IMR-90 (cell line): ENCODE data around the gene TTC39B. TPM values are rescaled to one million over a fixed set of nuclear protein-coding genes. Genes with fewer than 3 reads are reported as not detected.

Experiments
- ATAC-seq: fragments of 200-7000 bp; cut with Tn5 transposase; 2 replicates; pipeline ENCODE4 v1.9.1; 2020; ENCODE audit warnings: low read depth, mild to moderate bottlenecking, moderate library complexity
- BruUV-seq: library from RNA; stranded (reverse); fragments of 400-500 nt; replicated peaks from 2 replicates; lab custom pipeline; 2021; lab: Mats Ljungman, UMichigan
- CTCF ChIA-PET: fragments of 300-600 bp; formaldehyde crosslinking; extraction: SDS; loops from one replicate; lab custom pipeline; 2021; ENCODE audit warnings: antibody characterized with exemption; lab: Yijun Ruan, JAX
- POLR2A ChIA-PET: fragments of 300-600 bp; sonication (Branson Sonifier 250); formaldehyde crosslinking; loops from one replicate; lab custom pipeline; 2022; ENCODE audit warnings: antibody characterized with exemption; ENCODE audit not compliant: unreplicated experiment; lab: Charles Lee
- DNase-seq: peaks from one replicate; pipeline ENCODE4 v3.0.0; 2013
- H2AFZ ChIP-seq: replicated peaks from 2 replicates; pipeline ENCODE3; 2013; ENCODE audit warnings: low read length, mild to moderate bottlenecking; ENCODE audit not compliant: poor library complexity
- H2AK5ac ChIP-seq: 2 replicates; pipeline ENCODE4 v1.6.1; 2013; ENCODE audit warnings: low read depth, low read length, inconsistent platforms
- H2AK9ac ChIP-seq: replicated peaks from 2 replicates; pipeline ENCODE3; 2013; ENCODE audit warnings: mild to moderate bottlenecking, low read depth, low read length, moderate library complexity; ENCODE audit not compliant: poor library complexity
- H2BK120ac ChIP-seq: 2 replicates; pipeline ENCODE4 v1.6.1; 2013; ENCODE audit warnings: low read depth, low read length, inconsistent platforms
- H2BK15ac ChIP-seq: 3 replicates; pipeline ENCODE4 v1.6.1; 2013; ENCODE audit warnings: low read depth, low read length, inconsistent platforms
- H2BK20ac ChIP-seq: 2 replicates; pipeline ENCODE4 v1.6.1; 2013; ENCODE audit warnings: low read depth, mild to moderate bottlenecking, inconsistent platforms, low read length, moderate library complexity
- H2BK5ac ChIP-seq: 2 replicates; pipeline ENCODE4 v1.6.1; 2013; ENCODE audit warnings: mild to moderate bottlenecking, low read depth, low read length, inconsistent platforms; ENCODE audit not compliant: poor library complexity, severe bottlenecking
- H3K14ac ChIP-seq: replicated peaks from 2 replicates; pipeline ENCODE4 v1.6.1; 2013; ENCODE audit warnings: low read depth, low read length, inconsistent platforms
- H3K18ac ChIP-seq: 2 replicates; pipeline ENCODE4 v1.6.1; 2013; ENCODE audit warnings: low read depth, low read length, control low read depth
- H3K23ac ChIP-seq: 2 replicates; pipeline ENCODE4 v1.6.1; 2013; ENCODE audit warnings: low read depth, low read length, inconsistent platforms
- H3K27ac ChIP-seq: 2 replicates; pipeline ENCODE4 v1.5.1; 2013; ENCODE audit warnings: mild to moderate bottlenecking, control low read depth, low read length; ENCODE audit not compliant: insufficient read depth
- H3K27me3 ChIP-seq: 2 replicates; pipeline ENCODE4 v1.6.1; 2013; ENCODE audit warnings: low read length; ENCODE audit not compliant: control insufficient read depth, insufficient read depth
- H3K36me3 ChIP-seq: 2 replicates; pipeline ENCODE4 v1.6.1; 2013; ENCODE audit warnings: low read length, mixed read lengths; ENCODE audit not compliant: control insufficient read depth, insufficient read depth
- H3K4ac ChIP-seq: 2 replicates; pipeline ENCODE4 v1.6.1; 2013; ENCODE audit warnings: low read depth, low read length, inconsistent platforms
- H3K4me1 ChIP-seq: 2 replicates; pipeline ENCODE4 v1.6.1; 2013; ENCODE audit warnings: low read length, mixed read lengths; ENCODE audit not compliant: control insufficient read depth, insufficient read depth
- H3K4me2 ChIP-seq: 2 replicates; pipeline ENCODE4 v1.6.1; 2013; ENCODE audit warnings: low read depth, mild to moderate bottlenecking, control low read depth, low read length, moderate library complexity
- H3K4me3 ChIP-seq: 2 replicates; pipeline ENCODE4 v1.5.1; 2013; ENCODE audit warnings: low read depth, mild to moderate bottlenecking, control low read depth, low read length, moderate library complexity; ENCODE audit not compliant: insufficient read depth
- H3K56ac ChIP-seq: 2 replicates; pipeline ENCODE4 v1.6.1; 2013; ENCODE audit warnings: low read length, inconsistent platforms; ENCODE audit not compliant: insufficient read depth; ENCODE audit errors: extremely low read depth
- H3K79me1 ChIP-seq, 2 experiments: 2 replicates each; pipeline ENCODE4 v1.6.1; 2013; ENCODE audit warnings: low read length in 2 of 2, inconsistent platforms in 1 of 2, low read depth in 1 of 2
- H3K9ac ChIP-seq: 2 replicates; pipeline ENCODE4 v1.6.1; 2013; ENCODE audit warnings: low read depth, low read length, control low read depth
- H3K9me1 ChIP-seq: 2 replicates; pipeline ENCODE4 v1.6.1; 2013; ENCODE audit warnings: low read length, inconsistent platforms; ENCODE audit not compliant: insufficient read depth
- H3K9me3 ChIP-seq: 2 replicates; pipeline ENCODE4 v1.6.1; 2013; ENCODE audit warnings: low read length; ENCODE audit not compliant: control insufficient read depth, insufficient read depth
- H4K20me1 ChIP-seq: 2 replicates; pipeline ENCODE4 v1.6.1; 2013; ENCODE audit warnings: low read length, inconsistent platforms; ENCODE audit not compliant: insufficient read depth
- H4K5ac ChIP-seq: 2 replicates; pipeline ENCODE4 v1.6.1; 2013; ENCODE audit warnings: mild to moderate bottlenecking, low read depth, low read length, control low read depth
- H4K8ac ChIP-seq, 2 experiments: 2 replicates each; pipeline ENCODE4 v1.6.1; 2013; ENCODE audit warnings: low read depth in 2 of 2, low read length in 2 of 2, control low read depth in 1 of 2, inconsistent platforms in 1 of 2
- H4K91ac ChIP-seq: 2 replicates; pipeline ENCODE4 v1.6.1; 2013; ENCODE audit warnings: low read depth, low read length, inconsistent platforms; ENCODE audit not compliant: insufficient read depth
- BHLHE40 ChIP-seq: fragments of 150-350 bp; IDR thresholded peaks from 2 replicates; pipeline ENCODE4 v1.6.1; 2016; ENCODE audit warnings: mild to moderate bottlenecking, low read depth, low read length
- CEBPB ChIP-seq: IDR thresholded peaks from 2 replicates; pipeline ENCODE4 v1.6.1; 2012; ENCODE audit warnings: low read depth, low read length, improper control_type of control experiment
- CHD1 ChIP-seq: IDR thresholded peaks from 2 replicates; pipeline ENCODE4 v1.6.1; 2012; ENCODE audit warnings: low read depth, low read length, improper control_type of control experiment
- CTCF ChIP-seq: conservative IDR thresholded peaks from 2 replicates; pipeline ENCODE4 v1.5.1; 2012; ENCODE audit warnings: mild to moderate bottlenecking, low read depth, low read length, improper control_type of control experiment
- ELK1 ChIP-seq: fragments of 150-350 bp; IDR thresholded peaks from 2 replicates; pipeline ENCODE4 v1.6.1; 2016; ENCODE audit warnings: low read depth, mild to moderate bottlenecking, low read length, moderate library complexity, borderline replicate concordance
- FOS ChIP-seq: fragments of 150-350 bp; IDR thresholded peaks from 2 replicates; pipeline ENCODE4 v1.6.1; 2016; ENCODE audit warnings: low read depth, low read length
- MAFK ChIP-seq: IDR thresholded peaks from 2 replicates; pipeline ENCODE4 v1.6.1; 2012; ENCODE audit warnings: low read depth, low read length, improper control_type of control experiment
- MAZ ChIP-seq: IDR thresholded peaks from 2 replicates; pipeline ENCODE4 v1.6.1; 2012; ENCODE audit warnings: low read depth, mild to moderate bottlenecking, low read length, improper control_type of control experiment, moderate library complexity, borderline replicate concordance
- MXI1 ChIP-seq: IDR thresholded peaks from 2 replicates; pipeline ENCODE4 v1.6.1; 2012; ENCODE audit warnings: low read depth, mild to moderate bottlenecking, low read length, moderate library complexity, borderline replicate concordance
- NFE2L2 ChIP-seq: fragments of 150-350 bp; IDR thresholded peaks from 2 replicates; pipeline ENCODE4 v1.6.1; 2016; ENCODE audit warnings: low read depth, mild to moderate bottlenecking, low read length
- POLR2A ChIP-seq: IDR thresholded peaks from 2 replicates; pipeline ENCODE4 v1.6.1; 2012; ENCODE audit warnings: mild to moderate bottlenecking, low read depth, low read length
- RAD21 ChIP-seq: IDR thresholded peaks from 2 replicates; pipeline ENCODE4 v1.6.1; 2012; ENCODE audit warnings: low read length, improper control_type of control experiment
- RCOR1 ChIP-seq: IDR thresholded peaks from 2 replicates; pipeline ENCODE4 v1.6.1; 2012; ENCODE audit warnings: mild to moderate bottlenecking, low read length, improper control_type of control experiment; ENCODE audit not compliant: insufficient replicate concordance
- RFX5 ChIP-seq: IDR thresholded peaks from 2 replicates; pipeline ENCODE4 v1.8.0; 2012; ENCODE audit warnings: low read depth, mild to moderate bottlenecking, low read length, moderate library complexity
- SMC3 ChIP-seq: fragments of 150-350 bp; IDR thresholded peaks from 2 replicates; pipeline ENCODE4 v1.6.1; 2016; ENCODE audit warnings: low read depth, mild to moderate bottlenecking, antibody characterized with exemption, low read length, moderate library complexity
- WGBS, 2 experiments: methylation state at CpG; one replicate each; pipeline versions ENCODE4 v1.1.5 to v1.1.7; 2013; ENCODE audit warnings: missing lambda C conversion rate in 2 of 2; ENCODE audit not compliant: insufficient read length in 1 of 2; ENCODE audit errors: extremely low coverage in 2 of 2; 5-methylcytosine and 5-hydroxymethylcytosine counted together
- dilution Hi-C: fragments of 300-500 bp; cut with HindIII; formaldehyde crosslinking; loops from one replicate; pipeline ENCODE4 v1.14.3; 2018; ENCODE audit warnings: low sequenced_read_pairs; ENCODE audit not compliant: unreplicated experiment
- in situ Hi-C: fragments of 300-500 bp; cut with MboI; formaldehyde crosslinking; loops from 3 replicates; pipeline ENCODE4 v1.14.3; 2019; ENCODE audit warnings: low sequenced_read_pairs, inconsistent platforms, mixed read lengths
- intact Hi-C: fragments of 100-400 bp; cut with micrococcal nuclease; formaldehyde crosslinking; loops from 2 replicates; pipeline ENCODE4 v1.10.0; 2022
- polyA plus RNA-seq, 3 experiments: library from polyadenylated mRNA; depleted of rRNA; stranded (reverse); fragments of >200 nt; gene quantifications; 2 replicates each; pipeline ENCODE4 v1.2.3, GENCODE V29; 2012; ENCODE audit warnings: low replicate concordance in 1 of 3
- total RNA-seq: library from RNA; depleted of rRNA; stranded (reverse); fragments of >200 nt; gene quantifications from 2 replicates; pipeline ENCODE4 v1.2.3, GENCODE V29; 2012

Gene TTC39B
- total and polyA plus RNA-seq, 2 of the 4 experiments (the other 2 are of a cell fraction): 2.5 to 12.2 TPM

- TF ChIP-seq BHLHE40: no peak
- no peak for TF ChIP-seq RCOR1
- TF ChIP-seq MAZ: peak; percentile 82; the same call in 1 of the 2 replicates
- peak; percentile 57; the same call in 1 of the 2 replicates for TF ChIP-seq POLR2A
- no peak for TF ChIP-seq MXI1
Measured at GRCh38 chr9:15306757-15307522, at the start of gene TTC39B (continued).

GRCh38 chr9:15355669-15356068, 48.7 kb upstream of the TTC39B start:
- Histone ChIP-seq H4K20me1 (no peaks in the 10 kb centered on the region), H3K56ac (no peak overlapping the region), H4K8ac (no peak overlapping the region), H4K91ac (no peak overlapping the region), H3K14ac (no peak overlapping the region), H3K4me1 (no peaks in the 10 kb centered on the region), H2BK120ac (no peak overlapping the region), H4K5ac (no peak overlapping the region), H2AK5ac (no peak overlapping the region), H2AFZ (no peak overlapping the region), H3K36me3 (no peaks in the 10 kb centered on the region), H3K9ac (no peak overlapping the region), H3K23ac (no peak overlapping the region), H2BK15ac (no peak overlapping the region), H2BK20ac (no peak overlapping the region), H3K27me3 (no peaks in the 10 kb centered on the region), H3K79me1 (no peaks in the 10 kb centered on the region), H3K18ac (no peak overlapping the region), H2AK9ac (no peak overlapping the region), H3K4me3 (no peak overlapping the region), H3K4me2 (no peak overlapping the region), H3K9me1 (no peaks in the 10 kb centered on the region), H3K27ac (no peak overlapping the region), H3K4ac (no peak overlapping the region), H3K9me3 (no peaks in the 10 kb centered on the region), H2BK5ac (no peak overlapping the region)
- ATAC-seq (no peak), DNase-seq (no peak)
- no CpG with 5 or more reads among the region's 6 CpGs for WGBS, 2 experiments
- dilution Hi-C loops (no loop called here), in situ Hi-C loops (no loop called here), intact Hi-C loops (no loop called here)
- POLR2A ChIA-PET: no interaction called here
- CTCF ChIA-PET: no interaction called here
- no TSS peak for BruUV-seq
- no peak for TF ChIP-seq SMC3
- TF ChIP-seq RAD21: no peak
- no peak for TF ChIP-seq BHLHE40
- TF ChIP-seq RFX5: no peak
- no peak for TF ChIP-seq ELK1
- TF ChIP-seq MAZ: no peak
- TF ChIP-seq CEBPB: no peak
- no peak for TF ChIP-seq NFE2L2
- TF ChIP-seq MAFK: no peak
- TF ChIP-seq CHD1: no peak
- TF ChIP-seq FOS: no peak
- no peak for TF ChIP-seq CTCF
